A172 (cell line): Measurements from ENCODE around the gene GPR78. TPM values are rescaled to one million over a fixed set of nuclear protein-coding genes. Genes with fewer than 3 reads are reported as not detected.

Experiments
- DNase-seq: peaks from one replicate; pipeline ENCODE4 v3.0.0-alpha.2; 2015; ENCODE audit warnings: low spot score
- total RNA-seq: library from RNA; depleted of rRNA; stranded (reverse); fragments of >200 nt; shearing (Covaris generic); gene quantifications from 2 replicates; pipeline ENCODE4 v1.2.3, GENCODE V29; 2014; rRNA removed

Gene GPR78, protein sequence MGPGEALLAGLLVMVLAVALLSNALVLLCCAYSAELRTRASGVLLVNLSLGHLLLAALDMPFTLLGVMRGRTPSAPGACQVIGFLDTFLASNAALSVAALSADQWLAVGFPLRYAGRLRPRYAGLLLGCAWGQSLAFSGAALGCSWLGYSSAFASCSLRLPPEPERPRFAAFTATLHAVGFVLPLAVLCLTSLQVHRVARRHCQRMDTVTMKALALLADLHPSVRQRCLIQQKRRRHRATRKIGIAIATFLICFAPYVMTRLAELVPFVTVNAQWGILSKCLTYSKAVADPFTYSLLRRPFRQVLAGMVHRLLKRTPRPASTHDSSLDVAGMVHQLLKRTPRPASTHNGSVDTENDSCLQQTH
- 0.12 and 0.59 TPM in 2 replicates for total RNA-seq

DNA sequence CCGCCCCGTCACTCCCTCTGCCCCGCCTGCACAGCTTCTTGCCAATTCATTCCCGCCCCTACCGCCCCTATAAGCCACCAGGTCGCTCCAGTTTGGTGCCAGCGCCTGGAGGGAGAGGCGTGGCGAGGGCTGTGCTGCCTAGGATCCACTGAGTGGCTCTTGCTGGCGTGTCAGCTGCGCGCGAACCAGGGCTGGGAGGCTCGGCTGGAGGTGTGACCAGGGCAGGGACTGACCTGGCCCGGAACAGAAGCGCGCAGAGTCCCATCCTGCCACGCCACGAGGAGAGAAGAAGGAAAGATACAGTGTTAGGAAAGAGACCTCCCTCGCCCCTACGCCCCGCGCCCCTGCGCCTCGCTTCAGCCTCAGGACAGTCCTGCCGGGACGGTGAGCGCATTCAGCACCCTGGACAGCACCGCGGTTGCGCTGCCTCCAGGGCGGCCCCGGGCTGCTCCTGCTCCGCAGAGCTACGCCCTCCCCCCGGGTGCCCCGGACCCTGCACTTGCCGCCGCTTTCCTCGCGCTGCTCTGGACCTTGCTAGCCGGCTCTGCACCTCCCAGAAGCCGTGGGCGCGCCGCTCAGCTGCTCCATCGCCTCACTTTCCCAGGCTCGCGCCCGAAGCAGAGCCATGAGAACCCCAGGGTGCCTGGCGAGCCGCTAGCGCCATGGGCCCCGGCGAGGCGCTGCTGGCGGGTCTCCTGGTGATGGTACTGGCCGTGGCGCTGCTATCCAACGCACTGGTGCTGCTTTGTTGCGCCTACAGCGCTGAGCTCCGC, at the start of gene GPR78:
Gene GPR78, plus strand, starts transcription at position 72 of the 773 bp plus-strand sequence. Its CDS starts 591 bp downstream, at position 663.
- no peak for DNase-seq

DNA sequence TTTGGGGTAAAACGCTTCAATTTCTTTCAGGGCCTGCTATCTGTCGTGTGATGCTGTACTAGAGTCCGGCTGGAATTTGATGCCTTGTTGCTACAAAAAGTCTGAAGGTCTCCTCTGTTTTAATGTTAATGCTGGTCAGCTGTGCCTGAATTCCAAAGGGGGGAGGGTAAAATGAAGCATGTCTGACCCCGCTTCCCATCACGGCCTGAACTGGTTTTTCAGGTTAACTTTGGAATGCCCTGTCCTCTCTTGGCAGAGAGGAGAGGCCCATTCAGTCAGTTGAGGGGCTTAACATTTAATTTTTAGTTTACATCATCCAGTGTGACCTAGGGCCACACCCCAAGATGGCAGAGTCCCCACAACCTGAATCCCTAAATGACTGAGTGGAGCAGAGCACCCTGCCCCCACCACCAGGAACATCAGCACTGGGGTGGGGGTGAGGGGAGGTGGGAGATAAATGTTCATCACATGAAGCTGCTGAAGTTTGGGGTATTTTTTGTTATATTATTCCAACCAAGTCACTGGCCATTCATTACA, 47.9 kb upstream of the GPR78 start:
- DNase-seq: no peak

DNA sequence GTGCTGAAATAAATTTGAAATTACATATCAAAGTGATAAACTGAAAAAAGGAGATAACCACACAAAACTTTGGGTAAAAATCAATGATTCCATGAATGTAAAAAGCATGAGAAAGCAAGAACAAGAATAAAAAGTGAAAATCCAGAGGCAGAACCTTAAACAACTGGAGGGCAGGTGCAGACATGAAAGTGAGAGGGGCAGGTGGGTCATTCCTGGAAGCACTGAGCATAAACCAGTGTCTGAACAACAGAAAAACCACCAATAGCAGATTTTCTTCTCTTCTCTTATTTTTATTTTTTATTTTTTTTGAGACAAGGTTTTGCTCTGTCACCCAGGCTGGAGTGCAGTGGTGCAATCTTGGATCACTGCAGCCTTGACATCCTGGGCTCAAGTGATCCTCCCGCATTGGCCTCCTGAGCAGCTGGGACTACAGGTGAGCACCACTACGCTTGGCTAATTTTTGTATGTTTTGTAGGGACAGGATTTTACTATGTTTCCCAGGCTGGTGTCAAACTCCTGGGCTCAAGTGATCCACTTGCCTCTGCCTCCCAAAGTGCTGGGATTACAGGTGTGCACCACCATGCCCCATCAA, 46.8 kb upstream of the GPR78 start:
- no peak for DNase-seq

DNA sequence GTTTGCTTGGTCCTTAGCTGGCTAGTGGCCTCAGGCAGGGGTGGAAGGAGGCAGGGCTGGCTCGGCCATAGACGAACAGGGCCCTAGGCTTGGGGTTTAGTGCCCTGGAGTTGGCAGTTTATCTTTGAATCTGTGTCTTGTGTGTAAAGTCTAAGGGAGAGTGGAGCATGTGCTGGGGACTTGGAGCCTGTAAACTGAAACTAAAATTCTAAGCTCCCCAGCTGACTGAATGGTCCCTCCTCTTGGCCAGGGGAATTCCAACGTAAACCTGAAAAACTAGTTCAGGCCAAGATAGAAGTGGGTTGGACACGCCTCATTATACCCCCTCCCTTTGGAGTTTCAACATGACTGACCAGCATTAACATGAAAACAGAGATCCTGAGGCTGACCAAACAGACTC, 46.1 kb upstream of the GPR78 start:
- DNase-seq: peak; percentile 79

DNA sequence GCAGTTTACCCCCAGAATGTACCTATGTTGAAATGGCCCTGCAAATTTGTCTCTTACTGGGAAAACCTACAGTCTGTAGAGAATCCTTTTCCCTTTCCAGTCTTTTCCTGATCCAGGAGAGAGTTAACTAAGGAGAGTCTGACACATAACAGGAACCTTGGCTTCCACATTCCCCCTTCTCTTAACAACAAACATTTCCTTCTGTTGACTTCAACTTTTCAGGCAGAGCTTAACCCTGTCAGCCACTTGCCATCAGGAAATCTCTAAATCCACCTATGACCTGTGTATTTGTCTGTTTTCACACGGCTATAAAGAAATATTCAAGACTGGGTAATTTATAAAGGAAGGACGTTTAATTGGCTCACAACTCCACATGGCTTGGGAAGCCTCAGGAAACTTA, 45.6 kb upstream of the GPR78 start:
- no peak for DNase-seq

DNA sequence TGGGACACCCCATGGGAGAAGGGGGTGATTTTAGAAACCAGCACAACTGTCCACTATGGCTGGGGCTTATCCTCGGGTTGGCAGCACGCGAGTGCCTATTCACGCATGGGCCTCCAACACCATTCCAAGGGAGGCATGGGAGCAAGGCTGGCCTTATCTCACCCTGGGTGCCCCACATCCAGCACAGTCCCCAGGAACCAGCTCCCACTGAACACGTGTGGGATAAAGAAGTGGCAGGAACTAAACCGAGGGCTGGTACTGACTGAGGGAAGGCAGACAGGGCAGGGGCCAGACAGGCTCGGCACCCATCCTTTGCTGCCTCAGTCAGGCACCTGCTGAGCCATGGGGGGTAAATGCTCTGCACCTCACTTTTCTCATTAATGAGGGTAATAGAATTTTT, 43.7 kb upstream of the GPR78 start:
- DNase-seq: no peak

DNA sequence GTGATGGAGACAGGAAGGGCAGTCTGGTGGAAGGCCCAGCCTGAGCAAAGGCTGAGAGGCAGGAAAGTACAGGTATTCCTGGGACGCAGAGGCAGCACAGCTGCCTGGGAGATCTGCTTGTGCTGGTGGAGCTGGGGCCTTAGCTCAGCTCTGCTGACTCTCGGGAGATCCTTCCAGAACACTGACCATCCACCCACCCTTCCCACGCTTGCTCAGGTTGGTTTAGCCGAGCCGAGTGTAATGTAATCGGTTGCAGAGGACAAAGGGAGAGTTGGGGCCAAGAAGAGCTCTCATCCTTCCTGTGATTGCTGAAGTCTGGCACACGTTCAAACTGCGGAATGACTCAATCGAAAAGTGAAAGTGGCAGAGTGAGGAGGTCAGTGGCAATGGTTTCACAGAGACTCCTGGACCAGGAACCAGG, 43.1 kb upstream of the GPR78 start:
- peak; percentile 94 for DNase-seq

DNA sequence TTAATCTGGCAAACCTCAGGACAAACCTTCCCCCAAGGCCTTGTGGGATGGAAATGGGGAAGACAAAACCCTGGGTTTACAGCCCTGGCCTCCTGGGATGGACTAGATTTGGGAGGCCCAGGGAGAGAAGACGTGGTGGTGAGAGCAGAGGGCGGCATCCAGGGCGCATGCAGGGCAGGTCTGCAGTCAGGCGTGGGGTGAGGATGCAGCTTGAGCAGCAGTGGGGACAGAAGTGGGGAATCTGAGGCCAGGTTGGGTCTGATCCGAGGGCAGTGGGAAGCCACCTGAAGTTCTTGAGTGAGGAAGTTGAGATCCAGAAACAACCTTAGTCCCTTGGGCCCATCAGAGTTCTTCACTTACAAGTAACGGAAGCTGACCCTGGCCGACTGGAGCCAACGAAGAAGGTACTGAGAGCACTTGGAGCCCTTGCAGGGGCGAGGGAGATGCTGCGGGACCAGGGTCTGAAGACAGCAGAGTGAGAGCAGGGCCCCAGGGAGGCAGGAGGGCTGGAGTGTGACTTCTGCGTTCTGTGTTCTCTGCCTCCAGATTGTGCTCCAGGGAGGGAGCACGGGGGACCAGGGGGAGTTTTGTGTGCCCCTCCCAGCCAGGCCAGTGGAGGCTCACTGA, 42.0 kb upstream of the GPR78 start:
- no peak for DNase-seq

DNA sequence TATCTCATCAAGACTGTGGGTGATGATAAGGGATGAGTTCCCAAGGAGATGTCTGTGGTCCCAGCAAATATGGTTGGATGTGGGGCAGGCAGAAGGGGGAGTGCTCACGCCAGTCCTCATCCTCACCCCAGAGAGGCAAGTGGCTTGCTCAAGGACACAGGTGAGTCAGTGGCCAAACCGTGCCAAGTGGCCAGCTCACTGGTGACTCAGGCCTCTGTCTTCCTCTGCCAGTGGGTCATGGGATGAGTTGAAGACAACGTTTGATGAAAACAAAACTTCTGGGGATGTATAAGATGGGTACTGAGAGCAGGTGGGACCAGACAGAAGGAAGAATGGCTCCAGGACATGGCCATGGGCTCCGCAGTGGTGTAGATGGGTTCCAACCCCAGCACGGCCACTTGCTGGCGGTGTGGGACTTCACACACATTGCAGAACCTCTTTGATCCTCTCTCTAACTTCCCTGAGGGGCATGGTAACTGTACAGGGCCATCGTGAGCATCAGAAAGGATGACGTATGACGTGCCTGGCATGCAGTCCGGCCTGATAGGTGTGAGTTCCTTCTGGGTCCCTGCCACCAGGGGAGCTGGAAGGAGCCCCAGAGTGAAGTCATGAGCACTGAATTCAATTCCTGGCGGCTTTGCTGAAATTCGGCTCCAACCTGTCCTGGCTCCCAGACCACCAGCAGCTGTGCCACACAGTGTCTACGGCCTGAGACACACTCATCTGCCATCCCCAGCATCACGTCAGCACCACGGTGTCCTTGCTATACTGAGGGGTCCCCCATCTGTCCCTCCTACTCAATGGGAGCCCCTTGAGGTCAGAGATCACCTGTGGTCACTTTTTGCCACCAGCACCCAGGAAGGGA, 41.3 kb upstream of the GPR78 start:
- peak; percentile 93 for DNase-seq

DNA sequence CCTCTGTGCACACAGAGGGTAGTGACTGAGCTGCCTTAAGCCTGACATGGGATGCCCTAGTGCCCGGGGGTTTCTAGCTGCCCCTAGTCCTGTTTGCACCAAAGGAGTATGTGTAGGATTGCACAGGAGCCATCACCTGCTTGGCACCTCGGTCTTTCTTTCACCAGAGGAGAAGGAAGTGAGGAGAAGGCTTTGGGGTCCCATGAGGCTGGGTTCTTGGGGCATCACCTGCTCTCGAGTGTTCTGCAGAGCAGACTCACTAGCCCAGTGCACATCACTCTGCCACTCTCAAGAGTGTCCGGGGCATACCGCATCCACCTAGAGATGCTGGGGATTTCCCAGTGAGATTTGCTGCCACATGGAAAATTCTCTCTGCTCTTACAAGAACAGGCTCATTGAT, 40.5 kb upstream of the GPR78 start:
- DNase-seq: no peak

DNA sequence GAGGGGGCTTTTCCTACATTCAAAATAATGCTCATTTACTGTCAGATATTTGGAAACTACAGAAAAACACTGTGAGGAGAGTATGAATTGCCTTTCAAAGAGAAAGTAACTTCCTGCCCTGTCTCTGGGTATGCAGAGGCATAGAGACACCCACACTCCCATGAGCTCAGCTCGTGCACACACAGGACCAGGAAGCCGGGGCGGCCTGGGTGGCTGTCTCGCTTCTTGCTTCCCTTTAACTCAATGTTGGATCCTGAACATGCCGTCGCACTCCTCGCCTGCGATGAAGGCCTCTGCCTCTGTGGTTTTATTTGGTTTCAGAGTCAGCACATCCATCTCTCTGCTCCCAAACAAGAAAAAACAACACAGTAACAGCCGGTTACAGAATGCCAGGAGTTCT, 40.1 kb upstream of the GPR78 start:
- DNase-seq: no peak

DNA sequence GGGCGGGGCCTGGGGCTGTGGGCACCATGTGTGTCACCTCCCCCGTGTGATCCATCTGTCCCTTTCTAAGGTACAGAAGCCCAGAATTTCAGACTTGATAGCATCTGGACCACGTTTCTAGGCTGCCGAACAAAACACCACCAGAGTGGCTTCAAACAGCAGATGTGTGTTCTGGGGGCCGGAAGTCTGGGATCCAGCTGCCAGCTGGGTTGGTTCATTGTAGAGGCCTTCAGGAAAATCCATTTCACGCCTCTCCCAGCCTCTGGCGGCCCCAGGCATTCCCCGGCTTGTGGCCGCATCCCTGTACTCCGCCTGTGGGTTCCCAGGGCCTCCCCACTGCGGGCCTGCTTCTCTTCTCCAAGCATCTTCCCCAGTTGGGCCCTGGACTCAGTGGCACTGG, 39.6 kb upstream of the GPR78 start:
- DNase-seq: no peak

DNA sequence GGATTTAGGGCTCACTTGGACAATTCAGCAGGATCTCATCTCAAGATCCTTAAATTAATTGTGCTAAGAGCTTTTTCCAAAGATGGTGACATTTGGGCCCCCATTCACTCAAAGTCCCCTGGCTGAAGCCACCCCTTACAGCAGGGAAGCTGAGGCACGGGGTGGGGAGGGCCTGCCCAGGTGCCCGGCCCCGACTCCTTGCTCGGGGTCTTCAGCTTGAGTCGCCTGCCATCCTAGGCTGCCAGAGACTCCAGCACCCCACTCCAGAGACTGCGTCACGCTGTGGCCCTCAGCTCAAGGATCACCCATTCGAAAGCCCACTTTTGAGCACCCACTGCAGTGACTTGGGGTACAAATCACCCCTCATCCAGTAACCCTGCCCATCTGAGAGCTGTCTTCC, 39.2 kb upstream of the GPR78 start:
- no peak for DNase-seq

DNA sequence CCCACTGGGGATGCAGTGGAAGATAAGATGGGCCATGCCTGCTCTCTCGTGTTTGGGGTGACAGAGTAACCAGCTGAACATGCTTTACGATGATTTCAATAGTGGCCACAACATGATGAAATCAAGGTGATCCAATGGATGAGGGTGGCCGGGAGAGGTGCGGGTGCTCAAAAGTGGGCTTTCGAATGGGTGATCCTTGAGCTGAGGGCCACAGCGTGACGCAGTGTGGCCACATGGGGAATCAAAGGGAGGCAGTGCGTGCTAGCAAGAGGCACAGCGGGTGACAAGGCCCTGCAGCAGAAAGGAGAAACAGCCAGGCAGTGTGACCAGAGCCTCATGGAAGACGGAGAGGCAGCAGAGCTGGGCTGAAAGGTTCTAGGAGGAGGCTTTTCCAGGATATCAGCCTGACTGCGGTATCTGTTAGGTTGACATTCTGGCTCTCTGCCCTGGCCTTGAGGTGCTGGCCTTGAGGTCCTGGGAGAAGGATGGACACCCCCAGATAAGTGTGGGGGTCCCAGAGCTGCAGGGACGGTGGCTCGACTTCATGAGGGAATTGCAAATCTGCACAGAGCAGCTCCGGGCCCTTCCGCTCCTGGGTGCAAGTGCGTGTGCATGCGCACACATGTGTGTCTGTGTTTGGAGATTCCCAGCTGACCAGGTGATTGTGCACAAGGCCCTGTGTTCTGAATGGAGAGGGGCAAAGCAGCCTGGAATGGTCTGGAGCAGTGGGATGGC, 38.0 kb upstream of the GPR78 start:
- DNase-seq: no peak

DNA sequence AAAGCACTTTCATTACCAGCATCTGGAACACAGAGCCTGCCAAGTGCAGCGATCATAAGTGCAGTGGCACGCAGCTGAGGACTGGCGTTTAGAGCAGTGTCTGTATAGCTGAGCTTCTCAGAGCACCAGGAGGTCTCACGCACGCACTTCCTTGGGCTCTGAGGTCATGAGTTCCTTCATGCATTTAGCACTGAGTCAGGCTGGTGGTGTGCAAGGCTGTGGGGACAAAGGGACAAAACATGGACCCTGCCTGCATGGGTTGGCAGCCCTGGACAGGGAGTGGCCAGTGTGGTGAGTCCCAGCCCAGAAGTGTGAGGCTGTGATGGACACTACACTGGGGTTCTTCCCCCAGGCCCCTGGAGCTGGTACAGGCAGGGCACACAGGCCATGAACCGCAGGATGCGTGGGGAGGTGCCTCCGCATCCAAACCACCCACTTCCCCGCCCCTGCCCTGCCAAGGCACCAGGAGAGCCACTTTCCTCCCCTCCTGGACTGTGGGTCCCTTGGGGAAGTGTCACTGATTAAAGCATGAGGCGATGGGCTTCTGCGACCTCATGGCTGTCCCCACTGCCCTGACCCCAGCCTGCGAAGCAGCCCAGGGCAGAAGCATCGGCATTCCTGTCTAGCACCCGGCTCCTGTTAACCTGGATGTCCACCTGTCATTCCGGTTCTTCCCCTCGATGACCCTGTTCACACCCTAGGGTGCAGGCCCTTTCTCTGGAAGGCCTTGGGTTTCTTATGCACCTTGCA, 37.2 kb upstream of the GPR78 start:
- DNase-seq: no peak

DNA sequence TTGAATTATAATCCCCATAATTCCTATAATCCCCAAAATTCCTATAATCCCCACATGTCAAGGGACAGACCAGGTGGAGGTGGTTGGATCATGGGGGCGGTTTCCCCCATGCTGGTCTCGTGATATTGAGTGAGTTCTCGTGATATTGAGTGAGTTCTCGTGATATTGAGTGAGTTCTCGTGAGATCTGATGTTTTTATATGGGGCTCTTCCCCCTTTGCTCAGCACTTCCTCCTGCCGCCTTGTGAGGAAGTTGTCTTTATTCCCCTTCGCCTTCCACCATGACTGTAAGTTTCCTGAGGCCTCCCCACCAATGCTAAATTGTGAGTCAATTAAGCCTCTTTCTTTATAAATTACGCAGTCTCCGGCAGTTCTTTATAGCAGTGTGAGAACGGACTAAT, 36.6 kb upstream of the GPR78 start:
- no peak for DNase-seq

DNA sequence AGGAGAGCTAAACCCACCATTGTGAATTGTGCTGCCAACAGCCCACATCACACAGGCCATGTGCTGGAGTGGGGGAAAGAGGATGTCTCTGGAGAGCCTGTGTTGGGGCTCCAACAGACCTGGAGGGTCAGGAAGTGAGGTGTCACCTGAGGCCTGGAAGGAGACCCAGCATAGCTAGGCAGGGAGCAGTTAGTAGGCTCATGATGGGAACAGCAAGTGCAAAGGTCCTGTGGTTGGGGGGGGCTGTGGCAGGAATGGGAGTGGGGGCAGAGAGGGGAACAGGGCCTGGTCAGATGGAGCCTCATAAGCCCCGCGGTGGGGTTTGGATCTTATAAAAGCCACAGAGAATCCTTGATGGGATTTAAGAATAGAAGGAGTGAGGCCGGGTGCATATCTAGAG, 35.9 kb upstream of the GPR78 start:
- DNase-seq: no peak

DNA sequence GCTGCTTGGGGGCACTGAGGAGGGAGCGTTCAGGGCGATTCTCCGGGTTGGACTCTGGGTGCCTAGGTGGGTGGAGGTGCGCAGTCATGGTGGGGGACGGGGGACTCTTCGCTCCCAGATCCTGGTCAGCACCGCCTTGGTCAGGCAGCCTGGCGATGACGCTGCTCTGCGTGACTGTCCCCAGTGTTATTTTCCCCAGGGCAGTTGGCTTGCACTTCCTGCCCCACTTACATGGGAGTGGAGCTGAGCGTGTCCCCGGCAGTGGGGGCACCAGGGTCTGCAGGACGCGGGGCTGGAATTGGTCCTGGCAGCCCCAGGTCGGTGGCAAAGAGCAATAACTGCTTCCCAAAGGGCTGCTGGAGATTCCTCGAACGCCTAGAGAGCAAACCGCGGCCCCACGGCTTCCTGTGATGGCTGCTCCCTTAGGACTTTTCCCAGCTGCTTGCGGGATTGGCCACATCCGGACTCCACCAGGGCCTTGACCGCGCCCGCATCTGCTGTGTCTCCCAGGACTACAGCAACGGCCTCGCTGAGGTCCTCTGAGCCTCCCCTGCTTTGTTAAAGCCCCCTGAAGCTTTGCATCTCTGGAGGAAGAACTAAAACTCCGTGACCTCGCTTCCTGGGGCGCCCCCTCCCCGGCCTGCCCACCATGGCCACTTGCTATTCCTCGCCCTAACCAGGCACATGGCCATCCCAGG, 35.3 kb upstream of the GPR78 start:
- DNase-seq: no peak

DNA sequence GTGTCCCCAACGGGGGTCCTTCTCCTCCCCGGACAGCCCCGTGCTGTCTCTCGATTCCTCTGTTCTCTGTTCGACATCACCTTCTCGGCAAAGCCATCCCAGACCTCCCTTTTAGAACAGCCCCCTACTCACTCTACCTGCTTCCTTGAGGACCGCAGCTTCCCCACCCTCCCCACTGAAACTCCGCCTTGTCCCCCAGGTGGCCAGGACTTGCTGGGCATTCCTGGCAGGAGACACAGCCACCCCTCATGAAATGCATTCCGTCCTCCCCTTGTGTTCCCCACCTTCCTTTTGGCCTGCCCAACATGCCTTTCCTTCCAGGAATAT, 34.8 kb upstream of the GPR78 start:
- DNase-seq: no peak
